GM19035 (cell line): ENCODE results near the gene S100A11.
"Not testable (repeated sequence)": the region's sequence is repeated elsewhere in the genome, so short reads cannot be mapped to it uniquely, and the experiment has no call there.

ENCODE experiments used
- ATAC-seq: cut with Tn5 transposase; IDR thresholded peaks from one replicate; pipeline ENCODE4 v1.9.1; 2021; ENCODE audit not compliant: unreplicated experiment

Gene S100A11

DNA sequence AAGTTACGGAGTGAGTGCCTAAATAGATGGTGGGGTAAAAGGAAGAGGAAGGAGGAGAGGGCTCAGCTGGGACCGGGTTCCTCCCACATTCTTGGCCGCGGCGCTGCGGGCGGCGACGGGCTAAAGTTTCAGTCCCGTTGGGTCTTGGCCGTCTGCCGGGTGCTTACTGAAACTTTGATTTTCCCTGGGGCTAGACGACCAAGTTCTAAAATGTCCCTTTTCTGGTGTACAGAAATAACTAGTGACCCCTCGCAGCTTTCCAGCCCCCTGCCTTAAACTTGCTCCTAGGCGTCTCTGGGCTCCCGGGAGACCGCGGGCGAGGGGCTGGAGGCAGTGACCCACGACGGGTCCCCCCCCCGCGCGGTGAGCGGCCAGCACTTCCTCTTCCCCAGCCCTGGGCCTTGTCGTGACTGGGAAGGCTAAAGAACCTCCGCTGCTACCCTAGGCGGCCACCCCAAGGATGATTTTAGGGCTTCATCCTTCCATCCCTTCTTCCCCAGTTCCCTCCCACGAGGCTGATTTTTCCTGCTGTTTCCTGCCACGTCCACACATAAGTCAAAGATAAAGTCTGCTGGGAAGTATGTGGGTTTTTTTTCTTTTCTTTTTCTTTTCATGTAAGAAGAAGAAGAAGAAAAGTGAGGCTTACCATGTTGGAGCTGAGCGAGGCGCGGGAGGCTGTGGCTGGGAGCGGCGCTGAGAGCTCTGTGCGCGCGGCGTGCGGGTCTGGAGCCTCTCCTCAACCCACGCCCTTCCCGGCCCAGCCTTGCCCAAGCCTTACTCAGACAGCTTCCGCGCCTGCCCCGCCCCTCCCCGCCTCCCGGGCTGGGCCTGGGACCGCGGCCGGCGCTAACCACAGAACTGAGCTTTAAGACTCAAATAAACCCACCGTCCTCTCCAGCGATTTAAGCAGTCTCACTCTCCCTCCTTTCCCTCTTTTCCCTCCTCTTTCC, at the start of gene S100A11:
Gene S100A11 (minus strand): TSS at position 738 of the 950 bp plus-strand sequence. CDS start 89 bp downstream, at position 649.
- ATAC-seq: peak; percentile 60

DNA sequence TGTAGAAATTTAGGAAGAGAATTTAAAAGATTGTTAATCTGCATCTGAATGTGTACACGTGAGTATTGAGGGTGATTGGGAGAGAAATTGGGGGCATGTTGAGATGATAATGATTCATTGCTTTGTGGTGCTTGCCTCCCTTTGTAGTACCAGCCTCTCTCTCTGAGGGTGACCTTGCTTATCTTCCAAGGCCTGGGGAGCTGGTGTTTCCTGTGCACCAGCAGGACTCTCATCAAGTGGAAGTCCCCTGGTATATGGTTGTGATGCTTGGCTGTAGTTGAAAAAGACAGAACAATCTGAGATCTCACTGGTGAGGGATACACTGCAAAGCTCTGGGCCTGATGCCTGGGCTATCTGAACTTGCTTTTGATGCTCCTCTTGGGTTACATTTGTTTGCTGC, 48.0 kb upstream of the S100A11 start:
- no peak for ATAC-seq

GRCh38 chr1:152081026-152081425, 44.2 kb upstream of the S100A11 start:
- not testable (repeated sequence) for ATAC-seq

GRCh38 chr1:152080494-152080893, 43.7 kb upstream of the S100A11 start:
- ATAC-seq: not testable (repeated sequence)

GRCh38 chr1:152078831-152079441, 42.1 kb upstream of the S100A11 start:
- ATAC-seq: no peak

DNA sequence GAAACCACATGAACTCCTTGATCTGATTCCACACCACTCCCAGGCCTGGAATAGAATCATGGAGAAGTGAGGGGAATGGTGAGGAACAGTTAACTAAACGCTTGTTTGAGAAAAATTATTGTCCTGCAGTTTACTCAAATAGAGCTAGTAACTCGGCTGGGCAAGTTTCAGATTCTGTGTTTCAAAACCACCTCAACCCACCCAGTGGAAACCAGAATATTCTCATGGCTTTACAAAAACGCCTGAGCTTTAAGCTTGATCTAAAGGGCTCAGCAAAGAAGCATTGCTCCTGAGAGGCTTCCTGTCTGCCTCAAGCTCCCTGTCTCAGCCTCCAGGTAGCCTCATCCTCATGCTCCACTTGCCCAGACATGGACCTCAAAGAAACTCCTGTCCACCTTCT, 35.5 kb upstream of the S100A11 start:
- ATAC-seq: no peak

DNA sequence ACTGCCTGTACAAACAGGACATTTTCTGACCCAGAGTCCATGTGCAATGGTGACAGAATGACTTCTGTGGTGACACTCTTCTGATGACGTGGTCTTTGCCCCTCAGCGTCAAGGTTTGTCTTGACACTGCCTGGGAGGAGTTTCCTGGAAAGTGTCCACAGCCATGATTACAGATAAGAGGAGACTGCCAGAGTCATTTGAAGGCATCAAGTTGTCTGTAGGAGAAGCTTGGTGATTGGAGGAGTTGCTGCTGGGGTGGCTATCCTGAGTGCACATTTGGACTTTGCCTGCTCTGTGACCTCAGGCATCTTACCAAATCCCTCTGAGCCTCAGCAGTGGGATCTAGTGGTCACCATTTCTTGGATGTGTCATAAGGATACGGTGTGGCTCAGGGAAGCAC, 34.3 kb upstream of the S100A11 start:
- ATAC-seq: no peak

DNA sequence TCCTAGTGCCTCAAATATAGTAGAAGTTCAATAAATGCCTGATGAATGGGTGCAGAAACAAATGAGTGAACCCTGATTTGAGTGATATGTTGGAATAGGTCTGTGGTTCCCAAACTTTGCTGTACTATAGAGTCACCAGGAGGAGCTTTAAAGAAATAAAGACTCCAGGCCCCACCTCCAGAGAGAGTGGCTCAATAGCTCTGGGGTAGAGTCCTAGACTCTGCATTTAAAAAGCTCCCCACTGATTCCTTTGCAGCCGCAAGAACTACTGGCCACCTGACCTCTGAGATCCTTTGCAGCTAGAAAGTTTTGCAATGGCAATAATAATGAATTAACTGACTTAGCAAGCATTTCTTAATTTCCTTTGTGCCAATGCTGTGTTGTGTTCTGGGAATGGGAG, 31.1 kb upstream of the S100A11 start:
- no peak for ATAC-seq

DNA sequence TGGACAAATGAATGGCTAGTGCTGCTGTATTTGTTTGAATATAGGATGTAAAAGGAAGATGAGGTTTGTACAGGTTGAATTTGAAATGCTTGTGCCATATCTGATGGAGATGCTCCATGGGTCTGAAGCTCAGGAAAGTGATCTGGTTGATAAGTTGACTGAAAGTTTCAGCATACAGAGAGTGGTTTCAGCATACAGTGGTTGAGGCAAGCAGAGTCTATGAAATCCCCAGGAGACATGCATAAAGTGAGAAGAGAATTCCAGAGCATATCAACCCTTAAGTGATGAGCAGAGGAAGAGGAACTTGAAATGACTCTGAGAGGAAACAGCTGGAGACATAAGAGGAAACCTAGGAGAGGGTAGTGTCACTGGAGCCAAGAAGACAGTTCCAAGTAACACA, 30.3 kb upstream of the S100A11 start:
- no peak for ATAC-seq

- no peak for ATAC-seq
Observed at GRCh38 chr1:152061952-152062351, 25.1 kb upstream of the S100A11 start.

DNA sequence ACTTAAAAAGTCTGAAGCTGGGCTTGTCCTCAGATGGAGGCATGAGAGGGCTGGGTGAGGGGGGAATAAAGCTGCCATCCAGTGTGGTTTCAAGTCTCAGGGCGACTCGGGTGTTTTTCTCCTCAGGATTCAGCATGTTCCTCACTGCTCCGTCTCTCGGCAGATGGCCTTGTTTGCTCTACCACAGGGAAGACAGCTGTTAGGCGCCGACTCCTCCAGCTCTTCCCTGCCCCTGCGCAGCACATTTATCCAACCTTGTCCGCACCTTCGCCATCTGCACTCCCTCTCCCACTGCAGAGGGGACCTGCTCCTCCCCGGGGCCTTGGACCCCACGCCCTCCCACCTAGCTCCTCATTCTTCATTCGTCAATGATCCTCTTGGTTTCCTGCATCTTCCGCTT, 16.6 kb upstream of the S100A11 start:
- ATAC-seq: no peak

DNA sequence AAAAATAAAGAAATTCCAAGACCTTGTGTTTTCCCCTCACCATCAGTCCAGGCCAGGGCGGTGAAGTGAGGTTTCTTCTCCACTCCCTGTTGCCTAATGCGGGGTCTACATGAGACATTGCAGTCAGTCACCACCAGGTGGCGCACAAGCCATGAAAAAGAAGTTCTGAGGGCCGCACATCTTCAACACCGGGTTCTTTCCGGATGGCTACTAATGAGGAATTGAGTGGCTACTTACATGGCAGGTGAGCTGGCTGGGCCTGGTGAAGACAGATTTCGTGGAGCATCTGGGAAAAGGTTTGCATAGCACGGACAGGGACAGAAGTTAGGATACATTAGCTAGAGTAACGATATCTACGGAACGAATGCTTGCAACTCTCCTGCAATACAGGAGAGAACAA, 15.8 kb upstream of the S100A11 start:
- no peak for ATAC-seq

DNA sequence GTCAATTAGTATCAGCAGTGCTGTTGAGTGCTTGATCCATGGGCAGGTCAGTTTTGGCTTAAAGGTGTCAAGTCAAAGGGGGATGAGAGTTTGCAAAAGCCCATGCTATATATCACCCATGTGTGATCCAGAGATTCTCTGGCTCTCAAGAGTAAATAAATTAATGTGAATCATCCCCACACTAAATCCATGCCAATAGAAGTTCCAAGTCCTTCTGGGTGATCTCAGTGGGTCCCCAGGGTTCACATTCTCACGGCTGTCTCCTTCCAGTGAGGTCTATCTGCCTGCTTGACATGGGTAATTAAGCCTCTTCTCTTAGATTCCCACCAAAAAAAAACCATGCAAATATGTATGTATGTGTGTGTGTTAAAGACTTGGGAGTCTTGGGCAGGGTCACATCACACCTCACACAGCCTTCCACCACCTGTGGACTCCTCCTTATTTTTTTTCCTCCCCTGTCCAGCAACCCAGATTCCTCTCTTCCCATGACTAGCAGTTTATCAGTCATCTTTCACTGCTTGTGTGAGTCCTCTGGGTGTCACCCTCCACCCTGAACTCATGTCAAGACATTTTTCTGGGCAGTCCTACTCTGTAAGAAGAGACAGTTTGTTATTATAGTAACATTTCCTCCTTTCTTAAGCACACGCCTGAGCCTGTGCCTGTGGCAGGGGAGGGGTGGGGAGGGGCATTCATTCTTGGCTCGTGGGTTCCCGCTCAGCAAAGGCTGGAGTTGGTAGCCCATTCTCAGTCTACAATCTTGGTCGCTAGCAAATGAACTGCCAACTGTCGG, 14.3 kb upstream of the S100A11 start:
- no peak for ATAC-seq

DNA sequence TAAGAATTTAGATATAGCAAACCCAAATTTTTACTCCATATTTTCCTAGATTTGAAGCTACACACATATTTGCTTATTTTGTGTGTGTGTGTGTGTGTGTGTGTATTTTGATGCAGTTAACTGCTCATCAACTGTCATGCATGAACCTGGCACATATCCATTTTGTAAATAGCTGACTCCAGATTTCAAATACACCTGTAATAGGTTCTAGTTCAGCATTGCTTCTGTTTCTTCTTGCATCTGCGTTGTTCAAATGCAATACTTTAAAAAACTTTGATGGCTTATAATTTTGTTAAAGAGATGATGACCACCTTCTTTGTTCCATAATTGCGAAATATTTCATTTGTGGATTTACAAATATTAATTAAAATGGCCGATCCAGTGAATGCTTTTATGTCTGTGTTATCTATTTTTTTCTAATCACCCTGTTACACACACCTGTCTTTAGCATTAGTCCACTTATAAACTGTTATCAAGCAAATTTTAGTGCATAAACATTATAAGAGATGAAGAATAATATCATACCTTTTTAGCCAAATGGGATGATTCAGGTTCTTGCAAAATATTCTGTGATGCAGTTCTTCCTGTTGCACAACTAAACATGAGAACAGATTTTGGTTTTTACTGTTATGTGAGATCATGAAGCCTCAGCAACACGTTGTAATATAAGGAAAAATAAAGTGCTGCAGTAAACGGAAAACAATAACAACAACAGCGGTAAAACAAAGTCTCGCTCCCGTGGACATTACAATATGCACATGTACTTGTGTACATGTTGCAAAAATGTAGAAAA, 12.7 kb upstream of the S100A11 start:
- no peak for ATAC-seq

DNA sequence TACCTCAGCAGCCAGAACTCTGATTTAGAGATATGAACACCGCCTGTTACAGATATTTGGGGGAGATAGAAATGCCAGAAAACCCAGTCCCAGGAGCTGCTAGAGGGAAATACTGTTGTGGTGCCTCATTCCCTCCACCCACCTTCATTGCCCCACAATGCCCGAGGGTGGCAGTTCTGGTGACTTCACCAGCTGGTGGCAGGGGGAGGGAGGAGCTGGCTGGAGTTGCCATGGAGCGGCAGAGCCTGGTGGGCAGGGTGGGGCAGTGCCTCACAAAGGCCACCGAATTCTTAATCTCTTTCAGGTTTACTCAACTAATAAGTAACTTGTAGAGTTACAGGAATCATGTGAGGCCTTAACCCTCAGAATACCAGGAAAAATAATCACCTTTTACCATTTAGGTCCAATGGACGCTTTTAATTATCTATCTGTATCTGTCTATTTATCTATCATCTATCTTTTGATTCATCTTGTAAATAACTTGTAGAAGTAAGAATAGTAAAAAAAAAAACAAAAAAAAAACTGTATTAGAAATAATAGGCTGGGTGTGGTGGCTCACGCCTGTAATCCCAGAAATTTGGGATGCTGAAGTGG, 11.7 kb upstream of the S100A11 start:
- peak; percentile 16 for ATAC-seq

DNA sequence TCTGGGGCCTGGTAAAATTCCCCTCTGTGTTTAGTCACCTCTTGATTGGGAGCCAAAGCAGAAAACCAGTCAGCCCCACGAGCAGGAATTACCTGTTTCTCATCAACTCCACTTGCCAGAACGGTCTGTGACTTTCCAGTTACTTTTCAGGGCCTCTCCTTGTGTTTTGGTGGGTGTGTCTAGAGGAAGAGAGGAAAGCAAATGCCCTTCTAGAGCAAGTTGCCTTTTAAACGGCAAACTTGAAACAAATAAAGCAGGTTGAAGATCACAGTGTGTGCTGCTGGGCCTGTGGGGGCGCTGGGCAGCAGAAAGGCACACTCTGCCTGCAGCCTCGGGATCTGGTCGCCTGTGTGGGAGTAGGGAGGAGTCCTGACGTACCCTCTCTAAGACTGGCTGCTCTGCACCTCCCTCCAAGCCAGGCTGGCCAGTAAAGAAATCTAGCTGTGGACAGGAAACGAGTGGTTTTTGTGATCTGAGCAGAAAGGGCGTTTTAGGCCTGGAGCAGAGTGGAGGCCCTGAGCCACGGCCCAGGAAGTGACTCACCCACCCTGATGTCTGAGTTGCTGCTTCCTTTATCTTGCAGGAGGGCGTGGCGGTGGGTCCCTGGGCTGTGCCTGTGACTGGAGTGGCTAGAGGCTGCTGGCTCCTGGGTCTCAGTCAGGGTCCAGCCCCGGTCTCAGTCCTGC, 11.1 kb upstream of the S100A11 start:
- peak; percentile 92 for ATAC-seq

DNA sequence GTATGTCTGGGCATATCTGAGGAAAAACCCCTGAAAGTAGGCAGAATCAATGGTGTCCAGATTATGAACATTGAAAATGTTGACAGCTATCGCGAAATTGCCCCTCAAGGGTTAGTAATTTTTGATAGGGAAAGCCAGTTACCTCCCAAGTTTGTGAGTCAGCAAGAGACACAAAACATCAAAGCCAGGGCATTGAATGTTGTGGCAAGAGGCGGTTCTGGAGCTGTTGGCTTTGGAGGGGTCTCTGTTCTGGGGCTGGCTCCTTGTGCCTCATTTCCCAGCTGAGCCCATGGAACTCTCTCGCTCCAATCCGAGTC, 10.6 kb upstream of the S100A11 start:
- no peak for ATAC-seq

DNA sequence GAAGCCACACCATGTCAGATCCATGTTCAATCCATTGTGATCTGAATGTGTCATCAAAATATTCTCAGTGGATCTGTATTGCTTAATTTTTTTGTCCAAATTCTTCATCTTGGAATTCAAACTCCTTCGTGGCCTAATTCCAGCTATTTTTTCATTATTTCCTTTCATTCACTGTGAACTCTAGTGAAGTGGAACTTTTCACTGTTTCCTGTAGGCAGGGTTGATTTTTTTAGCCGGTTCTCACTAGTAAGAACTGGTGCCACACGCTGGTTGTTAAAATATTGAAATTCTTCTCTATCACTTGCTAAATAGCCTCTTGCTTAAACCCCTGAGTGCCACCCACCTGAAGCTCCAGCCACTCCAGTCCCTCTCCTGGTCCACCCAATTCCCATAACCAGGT, 7.6 kb upstream of the S100A11 start:
- no peak for ATAC-seq

DNA sequence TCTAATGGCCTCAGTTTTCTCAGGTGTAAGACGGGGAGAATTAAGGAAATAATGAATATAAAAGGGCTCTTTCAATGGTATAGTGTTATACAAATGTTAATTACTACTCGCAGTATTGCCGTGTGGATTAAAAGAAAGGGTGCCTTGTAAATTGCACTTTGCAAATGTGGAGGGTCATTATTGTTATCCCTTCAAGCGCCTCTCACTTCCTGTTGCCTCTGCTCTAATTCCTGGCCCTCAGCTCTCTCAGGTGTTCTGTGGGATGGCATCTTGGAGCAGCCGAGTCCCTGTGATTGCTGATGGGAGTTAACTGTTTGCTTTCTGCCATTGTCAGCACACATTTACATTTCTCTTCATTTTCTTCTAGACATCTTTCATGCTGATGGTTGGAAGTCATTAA, 7.1 kb upstream of the S100A11 start:
- no peak for ATAC-seq

GRCh38 chr1:152042030-152042429, 5.2 kb upstream of the S100A11 start:
- ATAC-seq: no peak
